ENCODE results near the gene MYO18B. TPM values are rescaled to one million over a fixed set of nuclear protein-coding genes. Genes with fewer than 3 reads are reported as not detected.

The MYO18B gene
- total RNA-seq, 1 donor from 2014 or later = 0.07 TPM

DNA sequence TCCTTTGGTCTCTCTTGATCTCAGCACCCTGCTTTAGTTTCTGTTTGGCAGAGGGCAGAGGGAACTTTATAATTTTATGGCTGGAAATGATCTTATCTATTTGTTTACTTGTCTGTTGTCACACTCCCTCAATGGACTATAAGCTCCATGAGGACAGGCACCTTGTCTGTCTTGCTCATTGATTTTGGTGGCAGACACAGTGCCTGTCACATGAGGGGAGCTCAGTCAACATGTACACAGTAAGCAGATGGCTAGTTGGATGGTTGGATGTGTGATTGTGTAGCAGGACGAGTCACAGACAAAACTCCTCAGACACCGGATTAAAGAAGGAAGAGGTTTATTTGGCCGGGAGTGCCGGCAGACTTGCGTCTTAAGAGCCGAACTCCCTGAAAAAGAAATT is 80.4 kb downstream of the MYO18B start:
- Mint-ChIP-seq H3K9me3 (ENCODE audit: unreplicated experiment) (peaks cover 3% of the 10 kb centered on the region), H3K27me3 (ENCODE audit: low read depth, unreplicated experiment) (peaks cover 40% of the 10 kb centered on the region)

DNA sequence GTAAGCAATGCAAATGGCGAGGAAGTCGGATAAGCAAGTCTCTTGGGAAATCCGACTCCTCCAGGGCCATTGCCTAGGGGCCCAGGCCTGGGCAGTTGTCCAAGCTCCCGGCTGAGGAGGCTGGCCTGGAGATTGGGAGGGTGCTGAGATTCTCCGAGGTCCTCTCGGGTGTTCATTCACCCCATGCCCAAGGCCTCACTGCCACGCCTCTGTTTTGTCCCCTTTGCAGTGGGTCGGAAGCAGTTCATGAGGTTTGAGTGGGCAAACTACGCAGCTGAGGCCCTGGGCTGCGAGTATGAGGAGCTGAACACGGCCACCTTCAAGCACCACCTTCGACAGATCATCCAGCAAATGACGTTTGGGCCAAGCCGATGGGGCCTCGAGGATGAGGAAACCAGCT is 81.3 kb downstream of the MYO18B start:
- H3K79me2 ChIP-seq (ENCODE audit: insufficient read depth, low read length) = no peaks in the 10 kb centered on the region
- FAIRE-seq = no peak
- Mint-ChIP-seq H3K27ac (ENCODE audit: unreplicated experiment) (no peak overlapping the region), H3K4me1 (ENCODE audit: low read depth, unreplicated experiment) (no peaks in the 10 kb centered on the region), H3K36me3 (ENCODE audit: low read depth, unreplicated experiment) (no peaks in the 10 kb centered on the region), H3K27me3 (ENCODE audit: low read depth, unreplicated experiment) (peaks cover 35% of the 10 kb centered on the region), H3K9me3 (ENCODE audit: unreplicated experiment) (peaks cover 3% of the 10 kb centered on the region), H3K4me3 (ENCODE audit: unreplicated experiment) (no peak overlapping the region)
- H3K4me3 ChIP-seq (ENCODE audit: insufficient read depth, low read depth, low read length) = no peak overlapping the region
- H3K9ac ChIP-seq (ENCODE audit: low read length) = no peak overlapping the region
- H3K9me3 ChIP-seq (ENCODE audit: insufficient read depth, low read depth, low read length) = no peaks in the 10 kb centered on the region
- DNase-seq (ENCODE audit: low read depth) = no peak
- H3K4me2 ChIP-seq (ENCODE audit: low read length) = no peak overlapping the region
- no peaks in the 10 kb centered on the region for H3K36me3 ChIP-seq (ENCODE audit: insufficient read depth, low read length)
- no peaks in the 10 kb centered on the region for H3K4me1 ChIP-seq (ENCODE audit: insufficient read depth, low read length)
- TF ChIP-seq, protein P1, sequence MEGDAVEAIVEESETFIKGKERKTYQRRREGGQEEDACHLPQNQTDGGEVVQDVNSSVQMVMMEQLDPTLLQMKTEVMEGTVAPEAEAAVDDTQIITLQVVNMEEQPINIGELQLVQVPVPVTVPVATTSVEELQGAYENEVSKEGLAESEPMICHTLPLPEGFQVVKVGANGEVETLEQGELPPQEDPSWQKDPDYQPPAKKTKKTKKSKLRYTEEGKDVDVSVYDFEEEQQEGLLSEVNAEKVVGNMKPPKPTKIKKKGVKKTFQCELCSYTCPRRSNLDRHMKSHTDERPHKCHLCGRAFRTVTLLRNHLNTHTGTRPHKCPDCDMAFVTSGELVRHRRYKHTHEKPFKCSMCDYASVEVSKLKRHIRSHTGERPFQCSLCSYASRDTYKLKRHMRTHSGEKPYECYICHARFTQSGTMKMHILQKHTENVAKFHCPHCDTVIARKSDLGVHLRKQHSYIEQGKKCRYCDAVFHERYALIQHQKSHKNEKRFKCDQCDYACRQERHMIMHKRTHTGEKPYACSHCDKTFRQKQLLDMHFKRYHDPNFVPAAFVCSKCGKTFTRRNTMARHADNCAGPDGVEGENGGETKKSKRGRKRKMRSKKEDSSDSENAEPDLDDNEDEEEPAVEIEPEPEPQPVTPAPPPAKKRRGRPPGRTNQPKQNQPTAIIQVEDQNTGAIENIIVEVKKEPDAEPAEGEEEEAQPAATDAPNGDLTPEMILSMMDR (IDR thresholded peaks at IDR 0.05; ENCODE audit: insufficient read depth, low read depth, low read length) = no peak
- TF ChIP-seq EZH2 (IDR thresholded peaks at IDR 0.05; ENCODE audit: insufficient read depth, low read length) = no peak
- no peaks in the 10 kb centered on the region for H3K27me3 ChIP-seq (ENCODE audit: insufficient read depth, low read length)
- no peak overlapping the region for H3K27ac ChIP-seq (ENCODE audit: low read depth, low read length)
- no peaks in the 10 kb centered on the region for H4K20me1 ChIP-seq (ENCODE audit: insufficient read depth, low read length)
- H2AFZ ChIP-seq (ENCODE audit: low read depth, low read length) = no peak overlapping the region

More for the DNA sequence above, 80.4 kb downstream of the MYO18B start:
- no peak overlapping the region for H3K27ac Mint-ChIP-seq (ENCODE audit: unreplicated experiment)
- TF ChIP-seq EZH2 (IDR thresholded peaks at IDR 0.05; ENCODE audit: insufficient read depth, low read length) = no peak
- TF ChIP-seq, protein P1 (IDR thresholded peaks at IDR 0.05; ENCODE audit: insufficient read depth, low read depth, low read length) = no peak
- Histone ChIP-seq H3K27ac (ENCODE audit: low read depth, low read length) (no peak overlapping the region), H3K9me3 (ENCODE audit: insufficient read depth, low read depth, low read length) (no peaks in the 10 kb centered on the region), H4K20me1 (ENCODE audit: insufficient read depth, low read length) (no peaks in the 10 kb centered on the region), H3K79me2 (ENCODE audit: insufficient read depth, low read length) (no peaks in the 10 kb centered on the region), H3K4me1 (ENCODE audit: insufficient read depth, low read length) (no peaks in the 10 kb centered on the region), H3K36me3 (ENCODE audit: insufficient read depth, low read length) (no peaks in the 10 kb centered on the region), H3K4me3 (ENCODE audit: insufficient read depth, low read depth, low read length) (no peak overlapping the region), H2AFZ (ENCODE audit: low read depth, low read length) (no peak overlapping the region), H3K9ac (ENCODE audit: low read length) (no peak overlapping the region), H3K4me2 (ENCODE audit: low read length) (no peak overlapping the region), H3K27me3 (ENCODE audit: insufficient read depth, low read length) (no peaks in the 10 kb centered on the region)
- H3K4me1 Mint-ChIP-seq (ENCODE audit: low read depth, unreplicated experiment) = no peaks in the 10 kb centered on the region
- no peak for FAIRE-seq
- H3K36me3 Mint-ChIP-seq (ENCODE audit: low read depth, unreplicated experiment) = no peaks in the 10 kb centered on the region
- DNase-seq (ENCODE audit: low read depth) = no peak
- no peak overlapping the region for H3K4me3 Mint-ChIP-seq (ENCODE audit: unreplicated experiment)

DNA sequence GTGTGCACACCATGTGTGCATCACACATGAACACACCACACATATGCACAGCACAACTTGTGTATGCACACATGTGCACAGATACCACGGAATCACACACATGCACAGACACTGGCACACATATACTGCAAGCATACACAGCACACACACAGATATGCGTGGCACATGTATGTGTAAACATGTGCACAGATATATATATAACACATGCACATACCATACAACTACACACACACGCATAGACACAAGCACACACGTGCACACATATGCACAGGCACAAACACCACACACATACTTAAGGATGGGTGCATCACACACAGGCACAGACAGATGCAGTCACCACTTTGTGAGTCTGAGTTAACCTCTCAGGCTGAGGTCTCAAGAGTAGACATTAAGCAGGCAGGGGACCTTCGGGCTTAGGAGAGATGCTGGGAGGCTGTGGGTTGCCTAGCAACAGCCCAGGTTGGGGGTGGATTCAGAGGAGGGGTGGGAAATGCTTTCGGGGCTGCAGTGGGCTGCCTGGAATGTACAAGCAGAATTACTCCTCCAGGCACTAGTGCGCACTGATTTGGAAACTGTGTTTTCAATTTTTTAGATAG is 82.9 kb downstream of the MYO18B start:
- TF ChIP-seq, protein P1 (IDR thresholded peaks at IDR 0.05; ENCODE audit: insufficient read depth, low read depth, low read length) = no peak
- no peak for TF ChIP-seq EZH2 (IDR thresholded peaks at IDR 0.05; ENCODE audit: insufficient read depth, low read length)
- Histone ChIP-seq H3K27me3 (ENCODE audit: insufficient read depth, low read length) (no peaks in the 10 kb centered on the region), H3K27ac (ENCODE audit: low read depth, low read length) (no peak overlapping the region), H4K20me1 (ENCODE audit: insufficient read depth, low read length) (no peaks in the 10 kb centered on the region), H3K9me3 (ENCODE audit: insufficient read depth, low read depth, low read length) (no peaks in the 10 kb centered on the region), H3K4me2 (ENCODE audit: low read length) (no peak overlapping the region), H2AFZ (ENCODE audit: low read depth, low read length) (no peak overlapping the region), H3K4me3 (ENCODE audit: insufficient read depth, low read depth, low read length) (no peak overlapping the region), H3K9ac (ENCODE audit: low read length) (no peak overlapping the region), H3K79me2 (ENCODE audit: insufficient read depth, low read length) (no peaks in the 10 kb centered on the region), H3K36me3 (ENCODE audit: insufficient read depth, low read length) (no peaks in the 10 kb centered on the region), H3K4me1 (ENCODE audit: insufficient read depth, low read length) (no peaks in the 10 kb centered on the region)
- DNase-seq (ENCODE audit: low read depth) = no peak
- no peak overlapping the region for H3K27ac Mint-ChIP-seq (ENCODE audit: unreplicated experiment)
- no peaks in the 10 kb centered on the region for H3K36me3 Mint-ChIP-seq (ENCODE audit: low read depth, unreplicated experiment)
- no peak overlapping the region for H3K4me3 Mint-ChIP-seq (ENCODE audit: unreplicated experiment)
- H3K27me3 Mint-ChIP-seq (ENCODE audit: low read depth, unreplicated experiment) = peaks cover 22% of the 10 kb centered on the region
- FAIRE-seq = no peak
- H3K9me3 Mint-ChIP-seq (ENCODE audit: unreplicated experiment) = peaks cover 6% of the 10 kb centered on the region
- no peaks in the 10 kb centered on the region for H3K4me1 Mint-ChIP-seq (ENCODE audit: low read depth, unreplicated experiment)

All from astrocyte (in vitro differentiated cells and primary cell).